Hepatocyte (in vitro differentiated cells): ENCODE data around the gene CTNNA2.

Experiments
- EZH2 ChIP-seq: fragments of 200-600 bp; sonication (generic); IDR thresholded peaks from 2 replicates; pipeline ENCODE4 v1.6.1; 2016; ENCODE audit warnings: antibody characterized with exemption, mild to moderate bottlenecking, borderline replicate concordance
- TF ChIP-seq, protein P1 (sequence below): fragments of 200-600 bp; sonication (generic); IDR thresholded peaks from 2 replicates; pipeline ENCODE4 v1.5.1; 2016; ENCODE audit warnings: antibody characterized with exemption, mild to moderate bottlenecking; ENCODE audit not compliant: poor library complexity

DNA sequence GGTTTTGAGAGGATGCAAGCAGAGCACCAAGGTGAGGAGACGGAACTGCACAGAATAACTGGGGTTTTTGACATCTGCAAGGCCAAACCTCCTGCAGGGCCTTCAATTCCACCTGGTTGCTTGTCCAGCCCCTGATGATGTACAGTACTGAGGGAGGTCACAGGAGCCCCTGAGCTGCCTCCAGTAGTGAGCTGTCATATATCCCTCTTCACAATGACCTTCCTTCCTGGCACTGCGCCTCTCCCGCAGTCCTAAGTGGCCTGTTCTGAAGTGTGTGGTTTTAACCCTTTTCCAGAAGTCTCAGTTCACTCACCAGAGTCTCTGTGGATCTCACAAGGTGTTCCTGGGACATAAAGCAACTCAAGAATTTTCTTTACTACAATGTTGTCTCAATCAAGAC lies 746.4 kb downstream of the CTNNA2 start:
- TF ChIP-seq, protein P1, sequence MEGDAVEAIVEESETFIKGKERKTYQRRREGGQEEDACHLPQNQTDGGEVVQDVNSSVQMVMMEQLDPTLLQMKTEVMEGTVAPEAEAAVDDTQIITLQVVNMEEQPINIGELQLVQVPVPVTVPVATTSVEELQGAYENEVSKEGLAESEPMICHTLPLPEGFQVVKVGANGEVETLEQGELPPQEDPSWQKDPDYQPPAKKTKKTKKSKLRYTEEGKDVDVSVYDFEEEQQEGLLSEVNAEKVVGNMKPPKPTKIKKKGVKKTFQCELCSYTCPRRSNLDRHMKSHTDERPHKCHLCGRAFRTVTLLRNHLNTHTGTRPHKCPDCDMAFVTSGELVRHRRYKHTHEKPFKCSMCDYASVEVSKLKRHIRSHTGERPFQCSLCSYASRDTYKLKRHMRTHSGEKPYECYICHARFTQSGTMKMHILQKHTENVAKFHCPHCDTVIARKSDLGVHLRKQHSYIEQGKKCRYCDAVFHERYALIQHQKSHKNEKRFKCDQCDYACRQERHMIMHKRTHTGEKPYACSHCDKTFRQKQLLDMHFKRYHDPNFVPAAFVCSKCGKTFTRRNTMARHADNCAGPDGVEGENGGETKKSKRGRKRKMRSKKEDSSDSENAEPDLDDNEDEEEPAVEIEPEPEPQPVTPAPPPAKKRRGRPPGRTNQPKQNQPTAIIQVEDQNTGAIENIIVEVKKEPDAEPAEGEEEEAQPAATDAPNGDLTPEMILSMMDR: no peak
- no peak for TF ChIP-seq EZH2
